Activated naive CD4-positive, alpha-beta T cell treated with anti-CD3 and anti-CD28 coated beads for 36 hours (primary cell): ENCODE data around the gene WNT9B. TPM values are rescaled to one million over a fixed set of nuclear protein-coding genes. Genes with fewer than 3 reads are reported as not detected.

Experiments used
- CTCF ChIA-PET: fragments of 350-600 bp; sonication (Branson Sonifier 250); formaldehyde crosslinking; loops from one replicate; lab custom pipeline; 2021; ENCODE audit warnings: antibody characterized with exemption; lab: Charles Lee
- DNase-seq: peaks from one replicate; pipeline ENCODE4 v3.0.0-alpha.2; 2020
- H3K27ac Mint-ChIP-seq: one replicate; pipeline ENCODE4 v1.8.0; 2021; ENCODE audit warnings: mild to moderate bottlenecking, mixed read lengths
- H3K27me3 Mint-ChIP-seq: one replicate; pipeline ENCODE4 v1.8.0; 2021; ENCODE audit warnings: low read depth, mixed read lengths
- H3K36me3 Mint-ChIP-seq: one replicate; pipeline ENCODE4 v1.8.0; 2021; ENCODE audit warnings: low read depth, mixed read lengths
- H3K4me1 Mint-ChIP-seq: one replicate; pipeline ENCODE4 v1.8.0; 2021; ENCODE audit warnings: low read depth, mixed read lengths
- H3K4me3 Mint-ChIP-seq: one replicate; pipeline ENCODE4 v1.8.0; 2021; ENCODE audit warnings: mild to moderate bottlenecking, moderate library complexity, mixed read lengths
- H3K9me3 Mint-ChIP-seq: one replicate; pipeline ENCODE4 v1.8.0; 2021; ENCODE audit warnings: mixed read lengths
- intact Hi-C: fragments of 100-400 bp; cut with micrococcal nuclease; formaldehyde crosslinking; loops from one replicate; pipeline ENCODE4 v1.15.1; 2023
- total RNA-seq, 2 experiments: library from RNA; stranded (reverse); gene quantifications; one replicate each; pipeline ENCODE4 v1.2.3, GENCODE V29; 2021

WNT9B gene
- total RNA-seq, 2 experiments from 2014 or later = not detected

DNA sequence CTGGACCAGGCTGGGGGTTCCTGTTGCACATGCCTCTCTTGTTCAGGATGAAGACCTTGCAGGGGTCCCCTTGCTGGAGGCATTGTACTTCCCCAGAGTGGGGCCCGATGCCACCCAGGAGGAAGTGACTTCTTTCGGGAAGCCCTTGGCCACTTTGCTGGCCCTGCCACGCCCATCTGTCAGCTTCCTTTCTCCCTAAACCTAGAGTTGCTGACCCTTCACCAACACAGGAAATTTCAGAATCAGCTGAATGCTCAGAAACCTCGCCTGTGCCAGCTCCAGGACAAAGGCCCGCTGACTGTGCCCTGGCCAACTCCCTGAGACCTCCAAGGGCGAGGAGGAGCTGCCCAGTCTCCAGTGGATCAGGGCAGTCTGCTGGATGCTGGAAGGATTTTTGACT is 26.7 kb downstream of the WNT9B start:
- no peak overlapping the region for H3K4me3 Mint-ChIP-seq
- H3K4me1 Mint-ChIP-seq = peaks cover 3% of the 10 kb centered on the region
- no peaks in the 10 kb centered on the region for H3K9me3 Mint-ChIP-seq
- CTCF ChIA-PET = no interaction called here
- no peak for DNase-seq
- intact Hi-C loops = no loop called here
- H3K27ac Mint-ChIP-seq = no peak overlapping the region
- H3K27me3 Mint-ChIP-seq = no peaks in the 10 kb centered on the region
- H3K36me3 Mint-ChIP-seq = no peaks in the 10 kb centered on the region

DNA sequence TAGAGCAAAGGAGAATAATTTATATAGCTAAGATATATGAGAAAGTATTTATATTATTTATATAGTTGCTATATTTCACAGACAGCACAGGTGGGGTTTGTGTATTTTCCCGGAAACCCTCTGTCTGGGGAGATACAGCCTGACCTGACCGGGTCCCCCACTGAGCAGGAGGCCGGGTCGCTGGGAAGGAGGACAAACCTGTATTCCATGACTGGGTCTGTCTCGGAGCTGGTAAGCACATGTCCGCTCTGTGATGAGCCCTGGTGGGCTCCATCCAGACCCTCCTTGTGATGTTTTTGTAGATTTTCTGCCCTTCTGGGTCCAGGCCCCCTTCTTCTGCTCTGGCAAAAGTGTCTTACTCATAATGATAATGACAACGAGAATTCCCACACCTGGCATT is 27.7 kb downstream of the WNT9B start:
- Mint-ChIP-seq H3K4me3 (no peak overlapping the region), H3K4me1 (peaks cover 3% of the 10 kb centered on the region), H3K9me3 (no peaks in the 10 kb centered on the region), H3K27ac (no peak overlapping the region), H3K36me3 (no peaks in the 10 kb centered on the region), H3K27me3 (no peaks in the 10 kb centered on the region)
- CTCF ChIA-PET = interaction anchor here (0.8 kb wide), 1 partner anchor 37 kb away, joined by 3 read pairs; no protein-coding TSS in a partner anchor
- DNase-seq = no peak
- intact Hi-C loops = no loop called here

DNA sequence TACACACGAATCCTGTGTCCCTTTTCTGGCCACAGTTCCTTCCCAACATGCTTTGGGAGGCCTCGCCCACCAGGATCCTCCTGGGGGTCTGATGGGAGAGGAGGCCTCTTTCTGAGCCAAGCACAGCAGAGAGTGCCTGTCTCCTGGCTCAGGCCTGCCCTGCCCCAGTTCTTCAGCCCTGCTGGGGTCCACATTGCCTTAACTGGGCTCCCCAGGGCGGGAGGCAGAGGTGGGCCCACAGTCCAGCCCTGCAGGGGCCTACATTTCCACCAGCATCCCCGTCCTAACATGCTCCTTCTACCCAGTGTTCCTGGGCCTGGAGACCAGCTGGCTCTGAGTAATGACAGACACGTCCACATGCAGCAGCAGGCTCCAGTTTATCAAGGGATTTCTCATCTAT is 29.6 kb downstream of the WNT9B start:
- no peak overlapping the region for H3K4me3 Mint-ChIP-seq
- CTCF ChIA-PET = no interaction called here
- peaks cover 4% of the 10 kb centered on the region for H3K27me3 Mint-ChIP-seq
- no peak for DNase-seq
- intact Hi-C loops = no loop called here
- H3K9me3 Mint-ChIP-seq = no peaks in the 10 kb centered on the region
- H3K36me3 Mint-ChIP-seq = no peaks in the 10 kb centered on the region
- no peak overlapping the region for H3K27ac Mint-ChIP-seq
- H3K4me1 Mint-ChIP-seq = peaks cover 3% of the 10 kb centered on the region

DNA sequence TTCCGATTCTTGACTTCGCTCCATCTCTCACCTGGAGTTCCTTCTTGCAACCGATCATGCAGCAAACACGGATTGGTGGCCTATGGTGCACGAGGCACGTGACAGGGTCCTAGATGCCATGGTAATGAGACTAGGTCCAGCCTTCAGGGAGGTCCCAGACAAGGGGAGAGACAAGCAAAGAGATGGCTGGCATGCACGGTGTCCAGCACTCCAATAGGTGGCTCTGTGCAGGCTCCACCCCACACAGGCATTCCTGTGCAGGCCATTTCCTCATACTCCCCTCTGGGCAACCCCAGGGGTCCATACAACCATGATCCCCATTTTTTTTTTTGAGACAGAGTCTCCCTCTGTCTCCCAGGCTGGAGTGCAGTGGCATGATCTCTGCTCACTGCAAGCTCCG is 31.3 kb downstream of the WNT9B start:
- no peak for DNase-seq
- intact Hi-C loops = no loop called here
- no peak overlapping the region for H3K27ac Mint-ChIP-seq
- no peaks in the 10 kb centered on the region for H3K9me3 Mint-ChIP-seq
- H3K27me3 Mint-ChIP-seq = peaks cover 4% of the 10 kb centered on the region
- peaks cover 2% of the 10 kb centered on the region for H3K4me1 Mint-ChIP-seq
- CTCF ChIA-PET = interaction anchor here (1.0 kb wide), 1 partner anchor 40 kb away, joined by 3 read pairs; no protein-coding TSS in a partner anchor
- no peak overlapping the region for H3K4me3 Mint-ChIP-seq
- H3K36me3 Mint-ChIP-seq = no peaks in the 10 kb centered on the region

DNA sequence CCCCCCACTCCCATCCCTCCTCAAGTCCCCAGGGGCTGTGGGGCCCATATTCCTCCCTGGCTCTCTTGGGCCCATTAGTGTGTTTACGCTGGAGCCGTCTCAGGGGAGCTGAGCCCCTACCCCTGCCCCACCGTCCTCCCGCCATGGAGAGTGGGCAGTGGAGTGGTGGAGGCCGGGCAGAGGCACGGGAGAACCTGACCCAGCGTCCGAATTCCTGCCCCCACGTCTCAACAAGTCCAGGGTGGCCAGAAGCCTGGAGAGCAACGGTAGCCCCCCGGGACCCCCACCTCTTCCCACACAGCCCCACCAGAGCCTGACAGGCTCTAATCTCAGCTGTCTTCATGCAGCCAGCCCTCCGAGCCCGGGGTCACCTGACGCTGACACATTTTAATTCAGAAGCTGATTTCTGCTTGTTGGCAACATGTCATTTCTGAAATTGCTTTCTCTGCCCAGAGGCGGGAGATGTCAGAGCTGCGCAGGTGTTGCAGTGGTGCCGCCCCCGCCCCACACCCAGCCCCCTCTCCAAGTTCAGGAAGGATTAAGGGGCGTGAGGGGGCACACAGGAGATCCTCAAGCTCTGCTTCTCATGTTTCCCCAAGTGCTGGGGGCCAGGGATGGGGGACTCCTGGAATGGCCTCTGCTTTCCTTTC is 32.6 kb downstream of the WNT9B start:
- CTCF ChIA-PET = no interaction called here
- H3K27me3 Mint-ChIP-seq = peaks cover 4% of the 10 kb centered on the region
- H3K9me3 Mint-ChIP-seq = no peaks in the 10 kb centered on the region
- H3K4me3 Mint-ChIP-seq = no peak overlapping the region
- H3K27ac Mint-ChIP-seq = no peak overlapping the region
- no peak for DNase-seq
- H3K36me3 Mint-ChIP-seq = no peaks in the 10 kb centered on the region
- intact Hi-C loops = no loop called here
- no peaks in the 10 kb centered on the region for H3K4me1 Mint-ChIP-seq

DNA sequence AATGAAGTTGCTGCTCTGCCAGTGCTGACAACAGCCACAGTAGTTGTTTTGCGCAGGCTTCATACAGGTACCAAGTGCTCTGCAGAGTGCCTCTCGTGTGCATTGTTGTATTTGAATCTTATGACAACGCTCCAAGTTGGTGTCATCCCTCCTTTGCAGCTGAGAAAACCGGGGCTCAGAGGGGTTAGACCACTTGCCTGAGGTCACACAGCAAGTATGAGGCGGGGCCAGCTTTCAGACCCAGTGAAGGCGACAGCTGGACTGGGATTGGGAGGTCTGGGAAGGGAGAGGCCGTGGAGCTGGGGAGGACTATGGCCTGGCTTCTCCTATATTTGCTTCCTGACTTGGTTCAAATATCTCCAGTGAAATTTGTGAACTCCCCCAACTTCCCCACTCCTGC is 33.2 kb downstream of the WNT9B start:
- Mint-ChIP-seq H3K9me3 (no peaks in the 10 kb centered on the region), H3K27ac (no peak overlapping the region), H3K27me3 (peaks cover 4% of the 10 kb centered on the region), H3K4me1 (no peaks in the 10 kb centered on the region), H3K36me3 (no peaks in the 10 kb centered on the region), H3K4me3 (no peak overlapping the region)
- CTCF ChIA-PET = no interaction called here
- intact Hi-C loops = no loop called here
- DNase-seq = no peak

DNA sequence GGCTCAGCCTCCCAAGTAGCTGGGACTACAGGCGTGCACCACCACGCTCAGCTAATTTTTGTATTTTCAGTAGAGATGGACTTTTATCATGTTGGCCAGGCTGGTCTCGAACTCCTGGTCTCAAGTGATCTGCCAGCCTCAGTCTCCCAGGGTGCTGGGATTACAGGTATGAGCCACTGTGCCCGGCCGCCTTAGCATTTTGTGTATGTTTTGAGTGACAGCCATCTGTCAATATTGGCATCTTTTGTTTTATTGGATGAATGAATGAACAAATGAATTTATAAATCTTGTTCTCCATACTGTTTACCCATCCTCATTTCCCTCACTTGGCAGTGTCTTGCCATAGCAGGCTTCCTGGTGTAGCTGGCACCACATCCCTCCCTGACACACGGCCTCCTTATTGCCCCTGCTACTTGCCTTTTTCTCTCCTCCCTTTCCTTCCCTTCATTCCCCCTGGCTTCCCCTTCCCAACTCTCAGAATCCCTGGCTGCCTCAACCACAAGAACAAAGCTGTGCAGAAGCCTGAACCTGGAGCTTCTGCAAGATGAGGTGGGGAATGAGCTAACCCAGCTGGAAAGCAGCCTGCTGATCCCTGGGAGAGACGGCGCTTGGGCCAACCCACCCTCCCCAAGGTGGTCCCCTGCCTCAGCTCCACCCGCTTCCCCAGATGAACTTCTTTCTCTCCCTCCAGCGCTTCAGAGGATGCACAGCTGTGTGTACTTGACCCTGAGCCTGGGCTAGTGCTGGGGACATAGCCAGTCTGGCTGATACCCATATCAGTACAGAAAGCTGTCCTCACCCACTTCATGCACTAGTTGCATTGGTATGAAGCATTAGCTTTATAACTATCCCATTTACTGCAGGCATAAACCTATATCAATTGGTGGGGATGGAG is 34.3 kb downstream of the WNT9B start:
- CTCF ChIA-PET = interaction anchor here (0.6 kb wide), 1 partner anchor 47 kb away, joined by 4 read pairs; no protein-coding TSS in a partner anchor
- Mint-ChIP-seq H3K27ac (no peak overlapping the region), H3K4me3 (no peak overlapping the region), H3K4me1 (no peaks in the 10 kb centered on the region), H3K9me3 (no peaks in the 10 kb centered on the region), H3K27me3 (peaks cover 4% of the 10 kb centered on the region), H3K36me3 (no peaks in the 10 kb centered on the region)
- no peak for DNase-seq
- intact Hi-C loops = no loop called here

DNA sequence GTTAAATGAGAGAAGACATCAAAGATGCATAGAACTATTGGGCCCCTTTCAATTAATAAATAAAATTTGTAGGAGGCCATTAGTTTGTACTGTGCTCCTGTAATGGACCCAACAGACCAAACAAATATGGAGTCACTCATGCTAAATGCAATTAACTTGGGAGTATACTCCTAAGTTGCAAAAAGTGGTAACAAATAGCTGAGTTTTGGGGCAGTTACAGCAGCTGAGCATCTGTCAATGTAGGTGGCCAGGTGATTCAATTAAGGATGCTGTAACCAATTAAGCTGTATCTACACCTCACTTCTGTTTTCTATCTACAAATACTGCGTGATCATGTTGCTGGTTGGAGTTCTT is 34.9 kb downstream of the WNT9B start:
- no peaks in the 10 kb centered on the region for H3K4me1 Mint-ChIP-seq
- H3K4me3 Mint-ChIP-seq = no peak overlapping the region
- H3K36me3 Mint-ChIP-seq = no peaks in the 10 kb centered on the region
- intact Hi-C loops = no loop called here
- H3K27me3 Mint-ChIP-seq = peaks cover 4% of the 10 kb centered on the region
- DNase-seq = no peak
- CTCF ChIA-PET = no interaction called here
- no peak overlapping the region for H3K27ac Mint-ChIP-seq
- H3K9me3 Mint-ChIP-seq = no peaks in the 10 kb centered on the region

DNA sequence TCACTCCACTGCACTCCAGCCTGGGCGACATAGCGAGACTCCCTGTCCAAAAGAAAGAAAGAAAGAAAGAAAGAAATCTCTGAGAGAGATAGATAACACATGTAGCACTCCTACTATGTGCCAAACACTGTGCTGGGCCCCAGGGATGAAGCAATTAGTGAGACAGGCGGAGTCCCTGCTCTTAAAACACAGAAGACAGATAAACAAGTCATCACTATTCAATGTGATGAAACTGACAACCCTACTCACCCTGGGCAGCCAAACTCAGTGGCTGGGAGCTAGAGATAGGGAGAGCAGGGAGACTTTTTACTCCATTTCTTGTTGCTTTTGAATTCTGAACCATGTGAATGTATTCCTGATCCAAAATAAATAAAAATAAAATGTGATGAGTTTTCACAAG is 36.3 kb downstream of the WNT9B start:
- Mint-ChIP-seq H3K27ac (no peak overlapping the region), H3K27me3 (peaks cover 10% of the 10 kb centered on the region), H3K9me3 (no peaks in the 10 kb centered on the region), H3K4me3 (no peak overlapping the region), H3K36me3 (no peaks in the 10 kb centered on the region), H3K4me1 (no peaks in the 10 kb centered on the region)
- CTCF ChIA-PET = no interaction called here
- intact Hi-C loops = no loop called here
- no peak for DNase-seq

DNA sequence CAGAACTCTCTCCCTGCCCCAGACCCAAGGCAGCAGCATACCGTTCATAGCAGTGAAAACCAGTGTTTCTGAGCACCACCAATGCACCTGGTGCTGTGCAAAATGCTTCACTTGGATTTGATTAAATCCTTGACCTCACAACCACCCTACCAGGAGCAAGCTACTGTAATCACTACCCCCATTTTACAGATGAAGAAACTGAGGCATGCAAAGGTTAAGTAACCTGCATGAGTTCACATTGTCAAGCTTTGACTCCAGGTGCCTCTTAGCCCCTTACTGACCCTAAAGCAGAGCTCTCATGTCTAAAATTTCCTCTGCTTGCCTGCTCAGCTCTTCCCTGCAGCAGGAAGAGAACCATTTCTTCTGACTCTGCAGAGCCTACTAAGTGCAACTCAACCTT is 37.3 kb downstream of the WNT9B start:
- no peaks in the 10 kb centered on the region for H3K4me1 Mint-ChIP-seq
- no peaks in the 10 kb centered on the region for H3K36me3 Mint-ChIP-seq
- H3K9me3 Mint-ChIP-seq = no peaks in the 10 kb centered on the region
- H3K4me3 Mint-ChIP-seq = no peak overlapping the region
- no peak overlapping the region for H3K27ac Mint-ChIP-seq
- peaks cover 10% of the 10 kb centered on the region for H3K27me3 Mint-ChIP-seq
- CTCF ChIA-PET = no interaction called here
- no peak for DNase-seq
- intact Hi-C loops = no loop called here

DNA sequence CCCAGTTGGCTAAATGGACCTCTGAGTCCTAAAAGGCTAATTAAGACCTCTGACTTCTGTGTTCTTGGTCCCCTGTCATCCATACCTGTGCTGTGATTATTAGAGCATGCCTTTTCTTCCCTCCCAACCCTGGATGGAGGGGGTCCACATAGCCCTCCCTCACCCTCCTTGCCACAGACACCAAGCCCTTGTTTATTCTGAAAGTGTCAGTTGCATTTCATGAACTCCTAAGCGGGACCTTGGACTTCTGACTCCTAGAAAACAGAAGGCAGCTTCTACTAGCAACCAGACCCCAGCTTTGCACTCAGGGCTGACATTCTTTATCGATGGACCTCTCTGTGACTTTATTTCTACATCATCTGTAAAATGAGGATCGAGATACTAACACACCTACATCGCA is 38.1 kb downstream of the WNT9B start:
- peaks cover 10% of the 10 kb centered on the region for H3K27me3 Mint-ChIP-seq
- DNase-seq = no peak
- H3K4me1 Mint-ChIP-seq = no peaks in the 10 kb centered on the region
- no peaks in the 10 kb centered on the region for H3K36me3 Mint-ChIP-seq
- no peak overlapping the region for H3K4me3 Mint-ChIP-seq
- CTCF ChIA-PET = no interaction called here
- intact Hi-C loops = no loop called here
- no peak overlapping the region for H3K27ac Mint-ChIP-seq
- H3K9me3 Mint-ChIP-seq = no peaks in the 10 kb centered on the region

DNA sequence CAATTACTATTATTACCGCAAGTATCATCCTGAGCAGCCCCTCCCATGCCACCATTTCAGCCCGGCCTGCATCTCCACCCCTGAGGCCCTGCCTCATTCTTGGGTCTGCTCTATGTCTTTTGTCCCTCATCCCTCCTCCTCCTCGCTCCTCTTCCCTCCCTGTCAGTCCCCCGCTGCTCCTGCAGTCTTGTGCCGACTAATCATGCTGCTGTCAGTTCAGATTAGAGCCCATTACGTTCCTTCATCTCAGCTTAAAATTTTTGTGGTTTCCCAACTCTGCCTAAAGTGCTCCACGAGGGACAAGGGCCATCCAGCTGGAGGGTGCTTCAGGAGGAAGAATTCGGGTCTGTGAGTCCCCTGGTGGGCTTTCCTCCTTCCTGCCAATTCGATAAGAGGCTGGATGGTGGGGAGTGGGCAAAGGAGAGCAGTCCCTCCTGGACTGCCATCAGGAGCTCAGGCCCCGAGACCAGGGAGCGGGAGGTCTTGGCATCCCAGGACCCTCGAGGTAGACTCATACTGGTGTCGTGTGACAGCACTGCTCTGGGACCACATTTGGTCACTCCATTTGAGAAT is 38.7 kb downstream of the WNT9B start:
- CTCF ChIA-PET = no interaction called here
- H3K36me3 Mint-ChIP-seq = no peaks in the 10 kb centered on the region

More for the DNA sequence above, 38.7 kb downstream of the WNT9B start:
- intact Hi-C loops = no loop called here
- H3K4me3 Mint-ChIP-seq = no peak overlapping the region
- H3K9me3 Mint-ChIP-seq = no peaks in the 10 kb centered on the region
- peaks cover 10% of the 10 kb centered on the region for H3K27me3 Mint-ChIP-seq
- DNase-seq = no peak
- no peaks in the 10 kb centered on the region for H3K4me1 Mint-ChIP-seq
- H3K27ac Mint-ChIP-seq = no peak overlapping the region
